CD14-positive monocyte (primary cell): ENCODE results near the gene DHRS12. TPM values are rescaled to one million over a fixed set of nuclear protein-coding genes. Genes with fewer than 3 reads are reported as not detected.

ENCODE experiments used
- DNase-seq, 3 donors: peaks; one replicate each; pipeline ENCODE4 v3.0.0-alpha.2; 2011 to 2022
- H2AFZ ChIP-seq: 2 replicates; pipeline ENCODE4 v1.6.0; 2012; ENCODE audit warnings: mild to moderate bottlenecking, low read depth, low read length, inconsistent platforms; ENCODE audit not compliant: insufficient read depth, poor library complexity, severe bottlenecking
- H3K27ac ChIP-seq, 2 donors: 1 replicate in 1 of 2; 2 replicates in 1 of 2; pipeline ENCODE4 v1.5.1; 2012 to 2013; ENCODE audit warnings: low read length in 2 of 2, control low read depth in 1 of 2, inconsistent platforms in 1 of 2, low read depth in 1 of 2, mild to moderate bottlenecking in 1 of 2
- H3K27me3 ChIP-seq, 2 donors: one replicate each; pipeline versions ENCODE4 v1.6.0 to v1.6.1; 2011 to 2013; ENCODE audit warnings: low read length in 2 of 2; ENCODE audit not compliant: control insufficient read depth in 2 of 2, insufficient read depth in 2 of 2
- H3K36me3 ChIP-seq, 2 donors: replicated peaks in 1 of 2; 1 replicate in 1 of 2; 2 replicates in 1 of 2; pipeline versions ENCODE4 v1.5.1 to v1.6.1; 2012 to 2013; ENCODE audit warnings: low read length in 2 of 2, control low read depth in 1 of 2, inconsistent platforms in 1 of 2, mild to moderate bottlenecking in 1 of 2; ENCODE audit not compliant: insufficient read depth in 2 of 2, control insufficient read depth in 1 of 2
- H3K4me1 ChIP-seq, 2 donors: 1 replicate in 1 of 2; 2 replicates in 1 of 2; pipeline versions ENCODE4 v1.5.1 to v1.6.1; 2012 to 2013; ENCODE audit warnings: low read length in 2 of 2, control low read depth in 1 of 2, inconsistent platforms in 1 of 2, mild to moderate bottlenecking in 1 of 2, moderate library complexity in 1 of 2; ENCODE audit not compliant: insufficient read depth in 2 of 2, control insufficient read depth in 1 of 2
- H3K4me2 ChIP-seq: replicated peaks from 2 replicates; pipeline ENCODE3; 2012; ENCODE audit warnings: low read length, moderate library complexity, mild to moderate bottlenecking; ENCODE audit not compliant: poor library complexity, severe bottlenecking; ENCODE audit errors: extremely low read depth
- H3K4me3 ChIP-seq, 3 experiments: fragments of 200-600 bp in 1 of 3; sonication (generic) in 1 of 3; replicated peaks in 1 of 3; 1 replicate in 2 of 3; 2 replicates in 1 of 3; pipeline ENCODE4 v1.5.1; 2011 to 2013; ENCODE audit warnings: low read length in 3 of 3, mild to moderate bottlenecking in 3 of 3, control low read depth in 2 of 3, low read depth in 2 of 3, inconsistent platforms in 1 of 3, moderate library complexity in 1 of 3
- H3K79me2 ChIP-seq: 2 replicates; pipeline ENCODE4 v1.6.0; 2012; ENCODE audit warnings: mild to moderate bottlenecking, control low read depth, inconsistent platforms, low read length, moderate library complexity; ENCODE audit not compliant: insufficient read depth
- H3K9ac ChIP-seq: 2 replicates; pipeline ENCODE4 v1.6.0; 2017; ENCODE audit warnings: low read length, mild to moderate bottlenecking; ENCODE audit not compliant: insufficient read depth, poor library complexity, severe bottlenecking
- H3K9me3 ChIP-seq, 2 donors: replicated peaks in 1 of 2; 1 replicate in 1 of 2; 2 replicates in 1 of 2; pipeline versions ENCODE4 v1.5.1 to v1.6.1; 2012 to 2013; ENCODE audit warnings: low read length in 2 of 2, control low read depth in 1 of 2; ENCODE audit not compliant: control insufficient read depth in 1 of 2, insufficient read depth in 1 of 2
- H4K20me1 ChIP-seq: 2 replicates; pipeline ENCODE4 v1.6.0; 2012; ENCODE audit warnings: mild to moderate bottlenecking, low read length, control low read depth, moderate library complexity; ENCODE audit not compliant: insufficient read depth
- H3K27ac Mint-ChIP-seq, 7 donors: one replicate each; pipeline ENCODE4 v1.8.0; 2020; ENCODE audit warnings: mild to moderate bottlenecking in 7 of 7, mixed read lengths in 7 of 7, moderate library complexity in 6 of 7, inconsistent platforms in 2 of 7
- H3K27me3 Mint-ChIP-seq, 3 donors: one replicate each; pipeline ENCODE4 v1.8.0; 2021 to 2022; ENCODE audit warnings: low read depth in 3 of 3, mild to moderate bottlenecking in 3 of 3, mixed read lengths in 3 of 3, moderate library complexity in 3 of 3, inconsistent platforms in 1 of 3
- H3K36me3 Mint-ChIP-seq, 2 donors: one replicate each; pipeline ENCODE4 v1.8.0; 2020; ENCODE audit warnings: mixed read lengths in 2 of 2, inconsistent platforms in 1 of 2, mild to moderate bottlenecking in 1 of 2
- H3K4me1 Mint-ChIP-seq: one replicate; pipeline ENCODE4 v1.8.0; 2020; ENCODE audit warnings: mild to moderate bottlenecking, mixed read lengths
- H3K4me3 Mint-ChIP-seq, 2 donors: one replicate each; pipeline ENCODE4 v1.8.0; 2020; ENCODE audit warnings: mild to moderate bottlenecking in 2 of 2, mixed read lengths in 2 of 2, moderate library complexity in 1 of 2
- H3K9me3 Mint-ChIP-seq, 7 donors: one replicate each; pipeline ENCODE4 v1.8.0; 2020 to 2022; ENCODE audit warnings: mixed read lengths in 7 of 7, mild to moderate bottlenecking in 6 of 7, moderate library complexity in 6 of 7, inconsistent platforms in 2 of 7
- CTCF ChIP-seq: fragments of 200-600 bp; IDR thresholded peaks from one replicate; pipeline ENCODE4 v1.8.0; 2022; ENCODE audit warnings: antibody characterized with exemption, mild to moderate bottlenecking
- WGBS: methylation state at CpG from one replicate; pipeline ENCODE4 v1.1.5; 2013; ENCODE audit warnings: missing lambda C conversion rate; ENCODE audit not compliant: insufficient coverage; 5-methylcytosine and 5-hydroxymethylcytosine counted together
- intact Hi-C, 2 donors: fragments of 100-400 bp; cut with micrococcal nuclease; formaldehyde crosslinking; loops; one replicate each; pipeline versions ENCODE4 v1.15.0 to v1.15.1; 2023
- polyA plus RNA-seq, 3 donors: library from polyadenylated mRNA; depleted of rRNA in 1 of 3; unstranded in 2 of 3; stranded (reverse) in 1 of 3; fragments of 300-500 nt in 2 of 3; fragments of >200 nt in 1 of 3; fragmentation: Illumina TruSeq in 2 of 3; gene quantifications; 1 replicate in 2 of 3; 2 replicates in 1 of 3; pipeline ENCODE4 v1.2.3, GENCODE V29; 2012 to 2021

DHRS12 gene
- polyA plus RNA-seq, 3 donors: 7.6 to 20.2 (median 20.0) TPM

GRCh38 chr13:51846756-51847155 is 42.8 kb upstream of the DHRS12 start:
- Mint-ChIP-seq H3K4me1 (peaks cover 25% of the 10 kb centered on the region), H3K9me3 (peaks cover 0 to 2% (median 0%) of the 10 kb centered on the region in 7 donors), H3K4me3 (no peak overlapping the region), H3K36me3 (no peaks in the 10 kb centered on the region), H3K27me3 (peaks cover 0 to 5% (median 4%) of the 10 kb centered on the region in 3 donors), H3K27ac (no peak overlapping the region)
- no peak overlapping the region for H3K4me2 ChIP-seq
- intact Hi-C loops: loop anchor here in 1 of 2 donors (5.0 to 10.0 kb wide), 2 partner anchors 34 to 52 kb away; no protein-coding TSS in a partner anchor
- no peak overlapping the region for H3K27ac ChIP-seq
- no peaks in the 10 kb centered on the region for H3K27me3 ChIP-seq
- no peaks in the 10 kb centered on the region for H3K36me3 ChIP-seq
- no peaks in the 10 kb centered on the region for H3K9me3 ChIP-seq
- H3K4me3 ChIP-seq: no peak overlapping the region
- H2AFZ ChIP-seq: no peak overlapping the region
- H4K20me1 ChIP-seq: no peaks in the 10 kb centered on the region
- H3K79me2 ChIP-seq: no peaks in the 10 kb centered on the region
- WGBS: no CpG with 5 or more reads among the region's 1 CpG
- no peak overlapping the region for H3K9ac ChIP-seq
- peaks cover 5 to 13% of the 10 kb centered on the region in 2 donors for H3K4me1 ChIP-seq
- no peak for DNase-seq
- TF ChIP-seq CTCF: no peak

- no peak for TF ChIP-seq CTCF
- 92% methylated on average over 3 of the region's 5 CpGs for WGBS
- Mint-ChIP-seq H3K4me3 (peak overlapping the region in 1 of 2 donors; percentile 77), H3K36me3 (no peaks in the 10 kb centered on the region), H3K9me3 (peaks cover 0 to 1% (median 0%) of the 10 kb centered on the region in 7 donors), H3K4me1 (peaks cover 19% of the 10 kb centered on the region), H3K27me3 (peaks cover 0 to 5% (median 4%) of the 10 kb centered on the region in 3 donors), H3K27ac (no peak overlapping the region)
- intact Hi-C loops: loop anchor here in 1 of 2 donors (5.0 to 10.0 kb wide), 2 partner anchors 33 to 51 kb away; no protein-coding TSS in a partner anchor
- Histone ChIP-seq H3K9ac (no peak overlapping the region), H3K4me1 (peaks cover 5 to 7% of the 10 kb centered on the region in 2 donors), H3K4me3 (no peak overlapping the region), H3K9me3 (no peaks in the 10 kb centered on the region), H3K79me2 (no peaks in the 10 kb centered on the region), H3K27ac (no peak overlapping the region), H3K27me3 (no peaks in the 10 kb centered on the region), H4K20me1 (no peaks in the 10 kb centered on the region), H2AFZ (peak overlapping the region; percentile 51), H3K36me3 (no peaks in the 10 kb centered on the region), H3K4me2 (no peak overlapping the region)
- no peak for DNase-seq
Observed at GRCh38 chr13:51845574-51846318, 41.8 kb upstream of the DHRS12 start.
